Vagina (tissue), 2 donors: ENCODE results near the gene NACC2.

Source experiments
- CTCF ChIP-seq, 3 experiments: fragments of 450-650 bp in 2 of 3; fragments of 200-600 bp in 1 of 3; sonication (generic) in 1 of 3; IDR thresholded peaks; one replicate each; pipeline ENCODE4 v1.5.1; 2017 to 2019; ENCODE audit warnings: antibody characterized with exemption in 3 of 3, mild to moderate bottlenecking in 2 of 3, moderate library complexity in 2 of 3
- POLR2A ChIP-seq, 2 donors: fragments of 450-650 bp; IDR thresholded peaks; one replicate each; pipeline ENCODE4 v1.6.1; 2017; ENCODE audit warnings: antibody characterized with exemption in 2 of 2, mild to moderate bottlenecking in 2 of 2, moderate library complexity in 2 of 2

GRCh38 chr9:136095070-136096058 is at the start of gene NACC2:
- peak in 1 of 2 donors; percentile 36 for TF ChIP-seq POLR2A (IDR thresholded peaks at IDR 0.05)
- no peak for TF ChIP-seq CTCF (IDR thresholded peaks at IDR 0.05)
